Brain microvascular endothelial cell (primary cell): ENCODE data around the gene CFAP68.

Source experiments
- DNase-seq: peaks from one replicate; pipeline ENCODE4 v3.0.0-alpha.2; 2020
- H3K27ac ChIP-seq: fragments of 250-450 bp; sonication (Bioruptor Pico); 2 replicates; pipeline ENCODE4 v1.5.1; 2020; ENCODE audit warnings: mild to moderate bottlenecking, moderate library complexity
- H3K27me3 ChIP-seq: fragments of 250-450 bp; sonication (Bioruptor Pico); replicated peaks from 2 replicates; pipeline ENCODE4 v1.5.1; 2020; ENCODE audit warnings: mild to moderate bottlenecking
- H3K36me3 ChIP-seq: fragments of 250-450 bp; sonication (Bioruptor Pico); replicated peaks from 2 replicates; pipeline ENCODE4 v1.5.1; 2020; ENCODE audit warnings: mild to moderate bottlenecking
- H3K4me3 ChIP-seq: 2 replicates; pipeline ENCODE4 v1.5.1; 2011; ENCODE audit warnings: low read depth, mild to moderate bottlenecking, control low read depth, low read length, moderate library complexity
- CTCF ChIP-seq: IDR thresholded peaks from 2 replicates; pipeline ENCODE4 v1.5.1; 2011; ENCODE audit warnings: low read depth, mild to moderate bottlenecking, moderate library complexity, low read length, control low read depth, inconsistent platforms; ENCODE audit errors: missing control alignments
- in situ Hi-C: cut with HindIII; loops from 2 replicates; pipeline ENCODE4 v1.10.0; 2017; ENCODE audit warnings: low sequenced_read_pairs, low pct_ligation_motif_present

CFAP68 gene

GRCh38 chr11:111918390-111919256 lies 39.3 kb downstream of the CFAP68 start, which contains the start of gene C11orf52:
Gene C11orf52 (plus strand): TSS chr11:111918913. CDS start chr11:111918973, 60 bp downstream.
- Histone ChIP-seq H3K27me3 (no peaks in the 10 kb centered on the region), H3K4me3 (no peak within 1 kb of the TSS), H3K27ac (no peak within 1 kb of the TSS), H3K36me3 (no peaks in the 10 kb centered on the region)
- in situ Hi-C loops = no loop called here
- no peak for TF ChIP-seq CTCF
- no peak for DNase-seq

- Histone ChIP-seq H3K27ac (no peak overlapping the region), H3K4me3 (no peak overlapping the region), H3K27me3 (no peaks in the 10 kb centered on the region), H3K36me3 (no peaks in the 10 kb centered on the region)
- TF ChIP-seq CTCF = no peak
- DNase-seq = no peak
- in situ Hi-C loops = no loop called here
These were observed 41.6 kb downstream of the CFAP68 start for GRCh38 chr11:111920908-111921307.

- no peaks in the 10 kb centered on the region for H3K27me3 ChIP-seq
- no peak for TF ChIP-seq CTCF
- no peak overlapping the region for H3K4me3 ChIP-seq
- DNase-seq = no peak
- in situ Hi-C loops = no loop called here
- H3K27ac ChIP-seq = no peak overlapping the region
- H3K36me3 ChIP-seq = no peaks in the 10 kb centered on the region
These were observed 42.3 kb downstream of the CFAP68 start for GRCh38 chr11:111921541-111922230.

- no peaks in the 10 kb centered on the region for H3K36me3 ChIP-seq
- no peak overlapping the region for H3K4me3 ChIP-seq
- H3K27me3 ChIP-seq = no peaks in the 10 kb centered on the region
- TF ChIP-seq CTCF = no peak
- DNase-seq = peak; percentile 71
- in situ Hi-C loops = no loop called here
- H3K27ac ChIP-seq = peak overlapping the region; percentile 26
These were observed 43.5 kb downstream of the CFAP68 start for GRCh38 chr11:111922803-111923202.

- TF ChIP-seq CTCF = no peak
- Histone ChIP-seq H3K4me3 (no peak overlapping the region), H3K27me3 (no peaks in the 10 kb centered on the region), H3K27ac (peak overlapping the region; percentile 26), H3K36me3 (no peaks in the 10 kb centered on the region)
- DNase-seq = no peak
- in situ Hi-C loops = no loop called here
These were observed 44.0 kb downstream of the CFAP68 start for GRCh38 chr11:111923351-111923788.
